OCI-LY3 (cell line): Measurements from ENCODE around the gene CST3.

ENCODE experiments used
- EZH2phosphoT487 ChIP-seq: fragments of 200-600 bp; shearing (Covaris generic); IDR thresholded peaks from 2 replicates; pipeline ENCODE4 v1.6.1; 2018; ENCODE audit warnings: antibody characterized with exemption, mixed run types, low read depth
- TF ChIP-seq, protein P1 (sequence below): fragments of 200-600, 300-600 bp; sonication (generic); IDR thresholded peaks from 2 replicates; pipeline ENCODE4 v1.5.1; 2014; ENCODE audit warnings: antibody characterized with exemption, low read length, low read depth

DNA sequence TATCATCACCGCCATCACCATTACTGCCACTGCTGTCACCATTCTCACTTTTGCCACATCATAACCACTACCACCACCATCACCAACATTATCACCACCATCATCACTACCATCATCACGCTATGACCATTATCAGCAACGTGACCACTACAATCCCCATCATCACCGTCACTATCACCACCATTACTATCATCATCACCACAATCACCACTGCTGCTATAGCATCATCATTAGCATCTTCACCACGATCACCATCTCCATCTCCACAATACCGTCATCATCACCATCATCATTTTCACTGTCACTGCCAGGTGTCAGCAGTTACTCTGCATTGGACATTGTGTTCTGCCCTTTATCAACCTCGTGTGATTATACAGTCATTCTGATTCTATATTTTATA lies 32.1 kb upstream of the CST3 start:
- TF ChIP-seq, protein P1, sequence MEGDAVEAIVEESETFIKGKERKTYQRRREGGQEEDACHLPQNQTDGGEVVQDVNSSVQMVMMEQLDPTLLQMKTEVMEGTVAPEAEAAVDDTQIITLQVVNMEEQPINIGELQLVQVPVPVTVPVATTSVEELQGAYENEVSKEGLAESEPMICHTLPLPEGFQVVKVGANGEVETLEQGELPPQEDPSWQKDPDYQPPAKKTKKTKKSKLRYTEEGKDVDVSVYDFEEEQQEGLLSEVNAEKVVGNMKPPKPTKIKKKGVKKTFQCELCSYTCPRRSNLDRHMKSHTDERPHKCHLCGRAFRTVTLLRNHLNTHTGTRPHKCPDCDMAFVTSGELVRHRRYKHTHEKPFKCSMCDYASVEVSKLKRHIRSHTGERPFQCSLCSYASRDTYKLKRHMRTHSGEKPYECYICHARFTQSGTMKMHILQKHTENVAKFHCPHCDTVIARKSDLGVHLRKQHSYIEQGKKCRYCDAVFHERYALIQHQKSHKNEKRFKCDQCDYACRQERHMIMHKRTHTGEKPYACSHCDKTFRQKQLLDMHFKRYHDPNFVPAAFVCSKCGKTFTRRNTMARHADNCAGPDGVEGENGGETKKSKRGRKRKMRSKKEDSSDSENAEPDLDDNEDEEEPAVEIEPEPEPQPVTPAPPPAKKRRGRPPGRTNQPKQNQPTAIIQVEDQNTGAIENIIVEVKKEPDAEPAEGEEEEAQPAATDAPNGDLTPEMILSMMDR = no peak
- no peak for TF ChIP-seq EZH2phosphoT487
